ENCODE results near the gene DNAH10.

The DNAH10 gene

GRCh38 chr12:123860377-123860776 lies 98.3 kb downstream of the DNAH10 start:
- DNase-seq (ENCODE audit: low read depth, low spot score), result no peak
- no peak overlapping the region for H3K4me3 ChIP-seq (ENCODE audit: low read length)

- H3K4me3 ChIP-seq (ENCODE audit: low read length), result no peak overlapping the region
- no peak for DNase-seq (ENCODE audit: low read depth, low spot score)
These were observed 99.3 kb downstream of the DNAH10 start for GRCh38 chr12:123861392-123861791.

- H3K4me3 ChIP-seq (ENCODE audit: low read length), result no peak overlapping the region
These were observed 105.0 kb downstream of the DNAH10 start for GRCh38 chr12:123867141-123867540.

GRCh38 chr12:123868791-123869190 lies 106.7 kb downstream of the DNAH10 start:
- no peak overlapping the region for H3K4me3 ChIP-seq (ENCODE audit: low read length)
- no peak for DNase-seq (ENCODE audit: low read depth, low spot score)

More at GRCh38 chr12:123867141-123867540, 105.0 kb downstream of the DNAH10 start:
- DNase-seq (ENCODE audit: low read depth, low spot score), result no peak

GRCh38 chr12:123873793-123874192 lies 111.7 kb downstream of the DNAH10 start:
- DNase-seq (ENCODE audit: low read depth, low spot score), result no peak
- no peak overlapping the region for H3K4me3 ChIP-seq (ENCODE audit: low read length)

GRCh38 chr12:123877968-123878367 lies 115.9 kb downstream of the DNAH10 start:
- no peak overlapping the region for H3K4me3 ChIP-seq (ENCODE audit: low read length)
- no peak for DNase-seq (ENCODE audit: low read depth, low spot score)

- no peak for DNase-seq (ENCODE audit: low read depth, low spot score)
- no peak overlapping the region for H3K4me3 ChIP-seq (ENCODE audit: low read length)
These were observed 117.0 kb downstream of the DNAH10 start for GRCh38 chr12:123879101-123879500.

- no peak overlapping the region for H3K4me3 ChIP-seq (ENCODE audit: low read length)
- no peak for DNase-seq (ENCODE audit: low read depth, low spot score)
These were observed 117.6 kb downstream of the DNAH10 start for GRCh38 chr12:123879691-123880090.

- H3K4me3 ChIP-seq (ENCODE audit: low read length), result no peak overlapping the region
- no peak for DNase-seq (ENCODE audit: low read depth, low spot score)
These were observed 120.1 kb downstream of the DNAH10 start for GRCh38 chr12:123882161-123882705.

- H3K4me3 ChIP-seq (ENCODE audit: low read length), result no peak overlapping the region
- DNase-seq (ENCODE audit: low read depth, low spot score), result no peak
These were observed 124.2 kb downstream of the DNAH10 start for GRCh38 chr12:123886258-123886657.

- no peak overlapping the region for H3K4me3 ChIP-seq (ENCODE audit: low read length)
- no peak for DNase-seq (ENCODE audit: low read depth, low spot score)
These were observed 125.0 kb downstream of the DNAH10 start for GRCh38 chr12:123886931-123887582.

- H3K4me3 ChIP-seq (ENCODE audit: low read length), result no peak overlapping the region
- no peak for DNase-seq (ENCODE audit: low read depth, low spot score)
These were observed 126.9 kb downstream of the DNAH10 start for GRCh38 chr12:123888989-123889388.

- DNase-seq (ENCODE audit: low read depth, low spot score), result peak; percentile 59
- no peak overlapping the region for H3K4me3 ChIP-seq (ENCODE audit: low read length)
These were observed 127.9 kb downstream of the DNAH10 start for GRCh38 chr12:123889848-123890535.

- no peak overlapping the region for H3K4me3 ChIP-seq (ENCODE audit: low read length)
- no peak for DNase-seq (ENCODE audit: low read depth, low spot score)
These were observed 128.4 kb downstream of the DNAH10 start for GRCh38 chr12:123890536-123890902.

- no peak overlapping the region for H3K4me3 ChIP-seq (ENCODE audit: low read length)
- DNase-seq (ENCODE audit: low read depth, low spot score), result no peak
These were observed 128.9 kb downstream of the DNAH10 start for GRCh38 chr12:123891011-123891410.

GRCh38 chr12:123891516-123892179 lies 129.5 kb downstream of the DNAH10 start:
- H3K4me3 ChIP-seq (ENCODE audit: low read length), result no peak overlapping the region
- no peak for DNase-seq (ENCODE audit: low read depth, low spot score)

GRCh38 chr12:123892180-123892559 lies 130.1 kb downstream of the DNAH10 start:
- H3K4me3 ChIP-seq (ENCODE audit: low read length), result no peak overlapping the region
- no peak for DNase-seq (ENCODE audit: low read depth, low spot score)

GRCh38 chr12:123892853-123893252 lies 130.8 kb downstream of the DNAH10 start:
- H3K4me3 ChIP-seq (ENCODE audit: low read length), result no peak overlapping the region
- no peak for DNase-seq (ENCODE audit: low read depth, low spot score)

GRCh38 chr12:123893276-123893675 lies 131.2 kb downstream of the DNAH10 start:
- DNase-seq (ENCODE audit: low read depth, low spot score), result no peak
- H3K4me3 ChIP-seq (ENCODE audit: low read length), result no peak overlapping the region

GRCh38 chr12:123894823-123895345 lies 132.8 kb downstream of the DNAH10 start:
- no peak overlapping the region for H3K4me3 ChIP-seq (ENCODE audit: low read length)
- DNase-seq (ENCODE audit: low read depth, low spot score), result no peak

Data from Jurkat, Clone E6-1 (cell line).